HG03520 (cell line): ENCODE measurements around the gene AZU1.
"Not testable (repeated sequence)": the region's sequence is repeated elsewhere in the genome, so short reads cannot be mapped to it uniquely, and the experiment has no call there.

Experiments used
- ATAC-seq: cut with Tn5 transposase; IDR thresholded peaks from one replicate; pipeline ENCODE4 v1.9.1; 2021; ENCODE audit warnings: mild to moderate bottlenecking, moderate library complexity; ENCODE audit not compliant: unreplicated experiment

The AZU1 gene

DNA sequence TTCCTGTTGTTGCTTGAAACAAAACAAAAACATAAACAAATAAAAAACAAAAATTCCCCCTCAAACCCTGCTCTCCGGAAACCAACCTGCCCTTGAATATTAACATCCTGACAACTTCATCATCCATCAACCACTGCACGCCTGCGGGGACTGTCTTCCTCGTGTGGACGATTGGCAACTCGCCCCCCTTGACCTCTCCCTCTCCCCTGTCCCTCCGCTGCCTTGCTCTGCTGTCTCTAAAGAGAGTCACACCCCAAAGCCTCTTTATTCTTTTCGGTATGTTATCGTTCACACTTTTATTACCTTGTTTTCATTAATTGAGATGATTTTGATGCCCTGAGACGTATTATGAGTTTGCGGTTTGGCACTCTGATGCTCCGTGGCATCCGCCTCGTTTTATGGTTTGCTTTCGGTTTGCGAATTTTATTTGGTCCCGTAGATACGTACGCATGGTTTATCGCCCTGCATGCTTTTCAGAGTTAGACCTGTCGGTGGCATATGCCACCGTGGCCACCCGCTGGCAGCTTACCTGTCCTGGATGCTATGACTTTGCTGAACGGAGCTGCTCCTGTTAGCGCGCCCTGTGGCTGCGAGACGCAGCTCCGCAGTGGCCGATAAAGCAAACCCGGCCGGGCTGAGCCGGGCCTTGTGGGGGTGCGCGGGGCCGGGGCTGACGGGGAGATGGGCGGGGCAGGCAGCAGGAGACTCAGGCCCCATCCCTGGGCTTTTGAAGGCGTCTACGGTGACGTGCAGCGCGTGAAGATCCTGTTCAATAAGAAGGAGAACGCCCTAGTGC lies 19.8 kb upstream of the AZU1 start:
- ATAC-seq: no peak

DNA sequence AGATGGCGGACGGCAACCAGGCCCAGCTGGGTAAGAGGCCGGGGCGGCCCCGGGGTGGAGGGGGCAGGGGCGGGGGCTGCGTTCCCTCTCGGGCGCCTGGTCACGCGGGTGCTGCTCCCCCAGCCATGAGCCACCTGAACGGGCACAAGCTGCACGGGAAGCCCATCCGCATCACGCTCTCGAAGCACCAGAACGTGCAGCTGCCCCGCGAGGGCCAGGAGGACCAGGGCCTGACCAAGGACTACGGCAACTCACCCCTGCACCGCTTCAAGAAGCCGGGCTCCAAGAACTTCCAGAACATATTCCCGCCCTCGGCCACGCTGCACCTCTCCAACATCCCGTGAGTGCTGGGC lies 19.2 kb upstream of the AZU1 start:
- no peak for ATAC-seq

DNA sequence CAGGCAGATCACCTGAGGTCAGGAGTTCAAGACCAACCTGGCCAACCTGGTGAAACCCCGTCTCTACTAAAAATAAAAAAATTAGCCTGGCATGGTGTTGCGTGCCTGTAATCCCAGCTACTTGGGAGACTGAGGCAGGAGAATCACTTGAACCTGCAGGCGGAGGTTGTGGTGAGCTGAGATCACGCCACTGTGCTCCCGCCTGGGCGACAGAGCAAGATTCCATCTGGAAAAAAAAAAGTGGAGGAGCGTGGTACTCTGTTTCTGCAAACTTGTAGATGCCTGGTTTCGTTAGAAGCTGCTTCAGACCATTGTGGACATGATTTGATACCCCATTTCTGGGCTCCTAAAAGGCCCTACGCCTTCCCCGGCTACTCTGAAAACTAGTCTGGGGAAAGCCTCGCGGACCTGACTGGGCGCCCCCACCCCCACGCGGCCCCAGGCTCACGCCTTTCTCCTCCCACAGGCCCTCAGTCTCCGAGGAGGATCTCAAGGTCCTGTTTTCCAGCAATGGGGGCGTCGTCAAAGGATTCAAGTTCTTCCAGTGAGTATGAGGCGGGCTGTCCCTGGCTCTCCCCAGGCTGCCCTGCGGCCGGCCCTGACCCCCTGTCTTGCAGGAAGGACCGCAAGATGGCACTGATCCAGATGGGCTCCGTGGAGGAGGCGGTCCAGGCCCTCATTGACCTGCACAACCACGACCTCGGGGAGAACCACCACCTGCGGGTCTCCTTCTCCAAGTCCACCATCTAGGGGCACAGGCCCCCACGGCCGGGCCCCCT lies 17.4 kb upstream of the AZU1 start:
- no peak for ATAC-seq

DNA sequence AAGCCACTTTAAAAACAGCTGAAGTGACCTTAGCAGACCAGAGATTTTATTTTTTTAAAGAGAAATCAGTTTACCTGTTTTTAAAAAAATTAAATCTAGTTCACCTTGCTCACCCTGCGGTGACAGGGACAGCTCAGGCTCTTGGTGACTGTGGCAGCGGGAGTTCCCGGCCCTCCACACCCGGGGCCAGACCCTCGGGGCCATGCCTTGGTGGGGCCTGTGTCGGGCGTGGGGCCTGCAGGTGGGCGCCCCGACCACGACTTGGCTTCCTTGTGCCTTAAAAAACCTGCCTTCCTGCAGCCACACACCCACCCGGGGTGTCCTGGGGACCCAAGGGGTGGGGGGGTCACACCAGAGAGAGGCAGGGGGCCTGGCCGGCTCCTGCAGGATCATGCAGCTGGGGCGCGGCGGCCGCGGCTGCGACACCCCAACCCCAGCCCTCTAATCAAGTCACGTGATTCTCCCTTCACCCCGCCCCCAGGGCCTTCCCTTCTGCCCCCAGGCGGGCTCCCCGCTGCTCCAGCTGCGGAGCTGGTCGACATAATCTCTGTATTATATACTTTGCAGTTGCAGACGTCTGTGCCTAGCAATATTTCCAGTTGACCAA lies 16.7 kb upstream of the AZU1 start:
- ATAC-seq: no peak

DNA sequence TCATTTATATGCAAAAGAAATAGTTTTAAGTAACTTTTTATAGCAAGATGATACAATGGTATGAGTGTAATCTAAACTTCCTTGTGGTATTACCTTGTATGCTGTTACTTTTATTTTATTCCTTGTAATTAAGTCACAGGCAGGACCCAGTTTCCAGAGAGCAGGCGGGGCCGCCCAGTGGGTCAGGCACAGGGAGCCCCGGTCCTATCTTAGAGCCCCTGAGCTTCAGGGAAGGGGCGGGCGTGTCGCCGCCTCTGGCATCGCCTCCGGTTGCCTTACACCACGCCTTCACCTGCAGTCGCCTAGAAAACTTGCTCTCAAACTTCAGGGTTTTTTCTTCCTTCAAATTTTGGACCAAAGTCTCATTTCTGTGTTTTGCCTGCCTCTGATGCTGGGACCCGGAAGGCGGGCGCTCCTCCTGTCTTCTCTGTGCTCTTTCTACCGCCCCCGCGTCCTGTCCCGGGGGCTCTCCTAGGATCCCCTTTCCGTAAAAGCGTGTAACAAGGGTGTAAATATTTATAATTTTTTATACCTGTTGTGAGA lies 16.1 kb upstream of the AZU1 start:
- no peak for ATAC-seq

DNA sequence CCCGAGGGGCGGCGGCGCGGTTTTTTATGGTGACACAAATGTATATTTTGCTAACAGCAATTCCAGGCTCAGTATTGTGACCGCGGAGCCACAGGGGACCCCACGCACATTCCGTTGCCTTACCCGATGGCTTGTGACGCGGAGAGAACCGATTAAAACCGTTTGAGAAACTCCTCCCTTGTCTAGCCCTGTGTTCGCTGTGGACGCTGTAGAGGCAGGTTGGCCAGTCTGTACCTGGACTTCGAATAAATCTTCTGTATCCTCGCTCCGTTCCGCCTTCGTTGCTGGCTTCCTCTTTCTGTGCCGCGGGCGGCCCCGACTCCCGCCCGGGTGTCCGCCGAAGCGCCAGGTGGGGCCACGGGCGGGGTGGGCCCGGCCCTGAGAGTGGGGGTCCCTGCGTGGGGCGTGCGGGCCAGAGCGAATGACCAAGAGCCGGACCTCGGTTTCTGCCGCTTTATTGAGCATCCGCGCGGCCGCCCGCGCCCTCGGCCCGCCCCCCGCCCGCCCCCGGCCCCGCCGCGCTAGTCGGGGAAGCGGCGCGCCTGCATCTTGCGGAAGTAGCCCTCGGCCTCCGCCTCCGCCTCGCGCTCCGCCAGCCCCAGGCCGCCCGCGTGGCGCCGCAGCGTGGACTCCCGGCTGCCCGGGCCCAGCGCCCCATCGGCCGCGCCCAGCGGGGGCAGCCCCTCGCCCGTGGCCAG lies 15.4 kb upstream of the AZU1 start:
- ATAC-seq: no peak

DNA sequence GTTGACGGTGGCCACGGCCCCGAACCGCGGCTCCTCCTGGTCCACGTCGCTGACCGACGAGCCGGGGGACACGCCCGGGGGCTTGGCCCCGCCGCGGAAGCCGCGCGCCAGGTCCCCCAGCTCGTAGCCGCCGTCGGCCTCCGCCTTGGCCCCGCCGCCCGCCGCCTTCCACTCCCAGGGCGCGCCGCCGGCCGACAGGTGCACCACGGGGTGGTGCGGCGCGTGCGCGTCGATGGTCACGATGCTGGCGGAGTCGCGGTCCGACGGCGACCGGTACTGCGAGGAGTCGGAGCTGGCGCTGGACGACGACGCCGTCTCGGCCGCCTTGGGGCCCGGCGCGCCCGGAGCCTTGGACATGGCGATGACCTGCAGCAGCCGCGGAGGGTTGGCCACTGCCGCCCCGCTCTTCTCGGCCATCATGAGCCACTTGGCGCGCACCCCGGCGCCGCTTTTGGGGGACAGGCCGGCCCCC lies 14.9 kb upstream of the AZU1 start:
- ATAC-seq: no peak

DNA sequence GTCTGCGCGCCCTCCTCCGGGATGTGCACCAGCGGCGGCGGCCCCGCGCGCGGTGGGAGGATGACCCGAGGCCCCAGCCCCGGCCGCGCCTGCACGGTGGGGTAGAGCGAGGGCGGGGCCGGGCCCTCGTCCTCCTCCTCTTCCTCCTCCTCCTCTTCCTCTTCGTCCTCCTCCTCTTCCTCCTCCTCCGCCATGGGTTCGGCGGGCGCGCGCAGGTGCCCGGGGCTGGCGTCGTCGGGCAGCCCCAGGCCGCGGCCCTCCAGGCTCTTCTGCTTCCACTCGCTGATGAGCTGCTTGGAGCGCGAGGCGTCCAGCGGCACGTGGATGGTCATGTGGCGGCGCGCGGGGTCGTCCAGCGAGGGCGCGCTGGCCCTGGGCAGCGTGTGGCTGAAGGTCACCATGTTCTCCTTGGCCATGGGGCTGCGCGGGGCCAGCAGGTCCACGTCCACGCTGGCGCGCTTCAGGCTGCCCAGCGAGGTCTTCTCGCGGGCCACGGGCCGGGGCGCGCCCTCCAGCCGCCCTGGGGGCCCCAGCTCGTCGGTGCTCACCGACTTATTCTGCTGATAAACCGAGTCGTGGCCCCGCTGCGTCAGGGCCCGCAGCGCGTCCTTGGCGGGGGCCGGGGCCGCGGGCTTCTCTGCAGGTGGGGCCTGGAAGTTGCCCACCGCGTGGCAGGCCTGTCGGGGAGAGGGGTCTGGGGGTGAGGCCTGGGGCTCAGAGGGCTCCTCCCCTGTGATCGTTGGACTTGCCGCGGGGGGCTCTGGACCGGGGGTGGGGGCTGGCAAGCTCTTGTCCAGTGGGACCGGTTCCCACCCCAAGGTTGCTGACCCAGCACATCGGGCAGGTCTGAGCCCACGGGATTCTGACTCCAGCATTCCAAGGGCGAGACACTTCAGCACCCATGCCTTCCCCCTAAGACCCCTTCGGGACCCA lies 14.2 kb upstream of the AZU1 start:
- no peak for ATAC-seq

DNA sequence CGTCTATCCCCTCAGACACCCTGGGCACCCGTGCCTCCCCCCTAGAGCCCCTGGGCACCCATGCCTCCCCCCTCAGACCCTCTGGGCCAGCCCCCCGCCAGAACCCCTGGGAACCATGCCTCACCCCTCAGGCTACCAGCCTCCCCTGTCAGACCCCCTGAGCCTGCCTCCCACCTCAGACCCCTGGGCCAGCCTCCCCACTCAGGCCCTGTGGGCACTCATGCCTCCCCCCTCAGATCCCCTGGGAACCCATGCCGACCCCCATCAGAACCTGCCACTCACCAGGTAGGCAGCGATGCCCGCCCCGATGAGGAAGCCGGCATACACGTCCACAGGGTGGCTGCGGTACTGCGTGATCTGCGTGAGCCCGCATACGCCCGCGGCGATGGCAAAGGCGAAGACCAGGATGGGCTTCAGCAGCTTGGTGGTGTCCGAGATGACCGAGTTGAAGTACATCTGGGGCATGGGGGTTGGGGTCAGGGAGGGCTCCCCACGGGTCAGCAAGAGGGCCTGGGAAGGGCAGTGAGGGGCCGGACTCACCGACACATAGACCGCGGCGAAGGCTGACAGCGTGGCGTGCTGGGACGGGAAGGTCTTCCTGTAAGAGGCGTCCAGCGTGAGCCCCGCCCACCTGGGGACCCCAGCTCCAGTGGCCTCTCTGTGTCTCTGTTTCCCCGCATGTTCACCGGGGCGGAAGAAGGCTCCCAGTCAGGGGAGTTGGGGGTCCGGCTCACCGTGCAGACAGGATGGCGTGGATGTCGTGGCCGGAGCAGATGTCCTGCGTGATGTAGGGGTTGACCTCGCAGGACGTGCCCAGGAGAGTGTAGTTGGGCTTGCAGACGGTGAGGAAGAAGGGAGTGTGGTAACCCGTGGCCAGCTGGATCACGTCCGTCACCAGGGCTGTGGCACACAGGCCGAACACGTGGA lies 13.2 kb upstream of the AZU1 start:
- no peak for ATAC-seq

DNA sequence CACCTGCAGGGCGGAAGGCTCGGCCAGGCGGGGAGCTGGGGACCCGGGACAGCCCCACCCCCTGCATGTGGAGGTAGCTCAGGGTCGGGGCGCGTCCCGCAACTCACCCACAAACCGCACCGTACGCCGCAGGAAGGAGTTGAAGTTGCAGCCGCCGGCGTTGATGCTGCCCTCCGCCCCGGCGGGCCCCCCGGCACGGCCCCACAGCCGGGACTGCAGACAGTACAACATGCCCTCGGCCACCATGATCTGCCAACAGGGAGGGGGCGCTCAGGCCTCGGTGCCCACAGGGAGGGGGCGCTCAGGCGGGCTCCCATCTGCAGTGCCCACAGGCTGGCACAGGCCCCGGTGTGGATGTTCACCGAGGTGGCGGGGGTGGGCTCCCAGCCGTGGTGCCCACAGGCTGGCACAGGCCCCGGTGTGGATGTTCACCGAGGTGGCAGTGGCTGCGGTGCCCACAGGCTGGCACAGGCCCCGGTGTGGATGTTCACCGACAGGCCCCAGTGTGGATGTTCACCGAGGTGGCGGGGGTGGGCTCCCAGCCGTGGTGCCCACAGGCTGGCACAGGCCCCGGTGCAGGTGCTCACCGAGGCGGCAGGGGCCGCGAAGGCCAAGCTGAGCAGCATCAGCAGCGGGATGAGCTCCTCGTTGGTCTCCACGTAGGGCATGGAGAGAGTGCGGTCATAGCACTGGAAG lies 12.4 kb upstream of the AZU1 start:
- ATAC-seq: no peak

DNA sequence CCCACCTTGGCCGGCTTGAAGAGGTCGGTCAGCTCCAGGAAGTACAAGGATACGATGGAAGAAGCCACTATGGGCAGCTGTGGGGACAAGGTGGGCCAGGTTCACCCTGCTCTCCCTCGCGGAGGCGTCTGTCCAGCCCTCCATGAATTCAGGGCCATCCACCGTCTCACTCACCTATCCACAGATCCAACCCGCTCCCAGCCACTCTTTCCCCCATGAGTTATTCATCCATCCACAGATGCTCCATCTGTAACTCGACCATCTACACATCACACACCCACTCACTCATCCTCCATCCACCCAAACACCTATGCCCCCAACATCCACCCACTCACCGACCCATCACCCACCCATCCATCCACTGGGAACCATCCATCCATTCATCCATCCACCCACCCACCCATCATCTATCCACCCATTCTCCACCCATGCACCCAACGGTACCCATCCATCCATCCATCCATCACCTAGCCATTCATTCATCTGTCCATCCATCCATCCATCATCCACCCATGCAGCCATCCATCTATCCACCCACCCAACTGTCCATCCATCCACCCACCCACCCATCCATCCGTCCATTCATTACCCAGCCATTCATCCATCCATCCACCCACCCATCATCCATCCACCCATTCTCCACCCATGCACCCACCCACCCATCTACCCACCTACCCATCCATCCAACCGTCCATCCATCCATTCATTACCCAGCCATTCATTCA lies 11.7 kb upstream of the AZU1 start:
- no peak for ATAC-seq

DNA sequence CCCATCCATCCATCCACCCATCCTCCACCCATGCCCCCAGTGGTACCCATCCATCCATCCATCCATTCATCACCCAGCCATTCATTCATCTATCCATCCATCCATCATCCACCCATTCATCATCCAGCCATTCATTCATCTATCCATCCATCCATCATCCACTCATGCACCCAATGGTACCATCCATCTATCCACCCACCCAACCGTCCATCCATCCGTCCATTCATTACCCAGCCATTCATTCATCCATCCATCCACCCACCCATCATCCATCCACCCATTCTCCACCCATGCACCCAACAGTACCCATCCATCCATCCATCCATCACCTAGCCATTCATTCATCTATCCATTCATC lies 11.2 kb upstream of the AZU1 start:
- no peak for ATAC-seq

DNA sequence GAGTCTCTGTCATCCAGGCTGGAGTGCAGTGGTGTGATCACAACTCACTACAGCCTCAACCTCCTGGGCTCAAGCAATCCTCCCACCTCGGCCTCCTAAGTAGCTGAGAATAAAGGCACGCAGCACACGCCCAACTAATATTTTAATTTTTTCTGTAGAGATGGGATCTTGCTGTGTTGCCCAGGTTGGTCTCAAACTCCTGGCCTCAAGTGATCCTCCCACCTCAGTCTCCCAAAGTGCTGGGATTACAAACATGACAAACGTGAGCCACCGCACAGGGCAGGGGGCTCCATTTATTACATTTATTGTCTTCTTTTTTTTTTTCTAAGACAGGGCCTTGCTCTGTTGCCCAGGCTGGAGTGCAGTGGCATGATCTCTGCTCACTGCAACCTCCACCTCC lies 7.4 kb upstream of the AZU1 start:
- not testable (repeated sequence) for ATAC-seq

DNA sequence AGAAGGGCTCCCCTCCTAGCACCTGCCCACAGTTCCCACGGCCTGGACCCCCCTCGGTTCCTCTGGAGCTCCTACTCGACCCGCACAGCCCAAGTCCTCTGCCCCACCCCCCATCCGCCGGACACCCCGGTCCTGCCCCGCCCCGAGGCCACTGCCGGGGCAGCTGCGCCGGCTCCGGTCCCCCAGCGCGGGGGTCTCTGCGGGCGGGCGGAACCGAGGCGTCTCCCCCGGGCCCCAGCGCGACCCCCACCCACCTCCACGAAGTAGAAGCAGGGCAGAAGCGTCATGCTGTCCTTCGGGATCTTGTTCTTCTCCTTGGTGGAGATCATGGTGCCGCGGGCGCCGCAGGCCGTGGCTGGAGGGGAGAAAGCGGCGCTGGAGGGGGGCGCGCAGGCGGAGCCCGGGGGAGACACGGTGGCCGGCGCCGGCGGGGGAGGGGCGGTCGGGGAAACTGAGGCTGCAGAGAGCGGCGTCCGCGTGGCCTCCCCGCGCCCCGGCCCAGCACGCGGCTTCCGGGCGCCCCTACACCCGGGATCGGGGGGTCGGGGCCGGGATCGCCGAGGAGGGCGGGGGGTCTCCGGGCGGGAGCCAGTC lies 6.3 kb upstream of the AZU1 start:
- ATAC-seq: no peak

DNA sequence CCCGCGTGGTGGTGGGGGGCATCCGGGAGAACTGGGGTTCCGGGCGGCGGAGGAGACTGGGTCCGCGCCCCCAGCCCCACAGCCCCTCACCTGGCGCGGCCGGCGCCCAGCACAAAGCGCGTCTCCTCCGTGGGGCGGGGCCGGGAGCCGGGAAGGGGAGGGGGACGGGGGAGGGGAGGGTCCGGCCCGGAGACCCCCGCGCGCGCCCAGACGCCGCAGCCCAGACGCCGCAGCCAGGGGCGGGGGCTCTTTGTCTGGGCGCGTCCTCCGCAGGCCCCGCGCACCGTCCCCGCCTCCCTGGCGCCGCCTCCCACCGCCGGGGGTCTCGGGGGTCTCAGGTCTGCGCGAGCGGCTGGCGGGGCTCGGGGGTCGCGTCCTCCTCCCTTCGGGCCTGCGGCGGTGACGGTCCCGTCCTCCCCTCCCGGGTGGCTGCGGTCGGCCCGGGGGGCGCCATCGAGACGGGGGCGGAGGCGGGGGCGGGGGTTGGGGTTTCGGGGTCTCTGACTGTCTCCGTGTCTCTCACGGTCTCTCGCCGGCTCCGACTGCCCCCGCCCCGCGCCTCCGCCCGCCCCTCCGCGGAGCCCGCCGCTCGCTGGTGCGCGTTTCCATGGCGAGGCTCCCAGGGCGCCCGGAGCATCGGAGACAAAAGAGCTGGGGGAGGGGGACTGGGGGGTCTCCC lies 5.7 kb upstream of the AZU1 start, which contains the start of gene PLPPR3:
Gene PLPPR3 (minus strand): TSS at position 131 of the 679 bp plus-strand sequence. CDS start 396 bp downstream, outside the sequence.
- no peak for ATAC-seq

DNA sequence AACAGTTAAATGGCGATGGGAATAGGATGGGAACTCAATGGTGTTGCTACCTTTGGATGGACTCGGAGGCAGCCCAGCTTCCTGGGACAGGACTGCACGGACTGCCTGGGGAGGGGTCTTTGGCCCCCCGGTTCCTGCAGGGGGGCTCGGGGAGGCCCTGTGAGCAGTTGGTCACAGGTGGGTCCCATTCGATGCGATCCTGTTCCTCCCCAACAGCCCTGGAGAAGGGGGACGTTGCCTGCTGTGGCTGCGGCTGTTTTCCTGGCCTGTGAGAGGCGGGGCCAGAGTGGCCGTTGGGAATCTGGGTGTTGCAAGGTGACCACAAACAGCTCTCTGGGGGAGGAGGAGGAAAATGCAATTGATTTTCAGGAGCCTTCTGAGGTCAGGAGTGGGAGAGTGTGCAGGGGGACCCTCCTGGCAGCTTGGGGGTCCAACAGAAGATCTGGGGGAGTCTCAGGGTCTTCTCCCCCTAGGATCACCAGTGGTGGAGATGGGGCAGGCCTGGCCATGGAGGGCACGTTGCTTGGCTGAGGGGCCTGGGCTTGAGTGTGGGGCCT lies 4.0 kb upstream of the AZU1 start:
- ATAC-seq: no peak
